Pons (tissue), 1 donor: Measurements from ENCODE around the gene CORO6.

Experiments used
- DNase-seq: peaks from one replicate; pipeline ENCODE4 v3.0.0-alpha.2; 2016; ENCODE audit warnings: low spot score

The CORO6 gene

GRCh38 chr17:29612404-29613280 is 10.1 kb downstream of the CORO6 start:
- no peak for DNase-seq

- DNase-seq: no peak
Measured at GRCh38 chr17:29612094-29612403, 10.7 kb downstream of the CORO6 start.

GRCh38 chr17:29611351-29612093 is 11.2 kb downstream of the CORO6 start:
- no peak for DNase-seq

GRCh38 chr17:29610395-29610794 is 12.3 kb downstream of the CORO6 start:
- DNase-seq: no peak

- DNase-seq: no peak
Measured at GRCh38 chr17:29608986-29609385, 13.7 kb downstream of the CORO6 start.

- no peak for DNase-seq
Measured at GRCh38 chr17:29607557-29608195, 15.0 kb downstream of the CORO6 start.

- no peak for DNase-seq
Measured at GRCh38 chr17:29603109-29603674, 19.5 kb downstream of the CORO6 start.

GRCh38 chr17:29597361-29598172 is 25.1 kb downstream of the CORO6 start:
- no peak for DNase-seq

GRCh38 chr17:29596811-29597210 is 25.9 kb downstream of the CORO6 start:
- DNase-seq: no peak

- no peak for DNase-seq
Measured at GRCh38 chr17:29595943-29596774, 26.6 kb downstream of the CORO6 start.

- no peak for DNase-seq
Measured at GRCh38 chr17:29595107-29595942, 27.4 kb downstream of the CORO6 start.

GRCh38 chr17:29594519-29595090 is 28.1 kb downstream of the CORO6 start:
- no peak for DNase-seq

- DNase-seq: no peak
Measured at GRCh38 chr17:29593591-29594518, 28.9 kb downstream of the CORO6 start.

GRCh38 chr17:29592850-29593551 is 29.7 kb downstream of the CORO6 start, which contains the start of gene ANKRD13B:
ANKRD13B (plus strand) TSS chr17:29593132; CDS start chr17:29593622, 490 bp downstream.
- no peak for DNase-seq

GRCh38 chr17:29591737-29592608 is 30.7 kb downstream of the CORO6 start:
- DNase-seq: peak; percentile 84

- no peak for DNase-seq
Measured at GRCh38 chr17:29591146-29591736, 31.5 kb downstream of the CORO6 start.
